PC-9 (cell line): ENCODE results near the gene LIN9.

ENCODE experiments used
- EZH2 ChIP-seq: fragments of 200-600 bp; sonication (generic); IDR thresholded peaks from 2 replicates; pipeline ENCODE4 v1.8.0; 2017; ENCODE audit warnings: antibody characterized with exemption, low read depth
- TF ChIP-seq, protein P1 (sequence below): fragments of 200-600 bp; sonication (generic); conservative IDR thresholded peaks from 2 replicates; pipeline ENCODE4 v1.6.1; 2017; ENCODE audit warnings: mixed run types, antibody characterized with exemption, mild to moderate bottlenecking, moderate library complexity

DNA sequence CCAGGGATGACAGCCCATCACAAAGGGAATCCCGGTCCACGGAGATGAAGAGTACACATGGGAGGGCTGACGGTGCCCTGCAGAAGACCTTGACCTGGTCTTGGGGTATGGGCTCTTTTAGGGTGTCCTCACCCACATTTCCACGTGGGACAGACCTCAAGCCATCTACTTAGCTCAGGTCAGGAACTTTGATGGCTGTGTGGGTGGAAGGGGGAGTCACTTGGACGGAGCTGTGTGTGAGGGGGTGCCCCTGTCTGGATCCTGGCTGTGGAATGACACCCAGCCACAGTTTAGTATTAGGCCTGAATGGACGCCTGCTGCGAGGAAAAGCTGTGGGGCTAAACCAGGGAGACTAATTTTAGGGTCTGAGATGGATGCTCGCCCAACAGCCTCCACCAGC is 96.4 kb downstream of the LIN9 start:
- TF ChIP-seq, protein P1, sequence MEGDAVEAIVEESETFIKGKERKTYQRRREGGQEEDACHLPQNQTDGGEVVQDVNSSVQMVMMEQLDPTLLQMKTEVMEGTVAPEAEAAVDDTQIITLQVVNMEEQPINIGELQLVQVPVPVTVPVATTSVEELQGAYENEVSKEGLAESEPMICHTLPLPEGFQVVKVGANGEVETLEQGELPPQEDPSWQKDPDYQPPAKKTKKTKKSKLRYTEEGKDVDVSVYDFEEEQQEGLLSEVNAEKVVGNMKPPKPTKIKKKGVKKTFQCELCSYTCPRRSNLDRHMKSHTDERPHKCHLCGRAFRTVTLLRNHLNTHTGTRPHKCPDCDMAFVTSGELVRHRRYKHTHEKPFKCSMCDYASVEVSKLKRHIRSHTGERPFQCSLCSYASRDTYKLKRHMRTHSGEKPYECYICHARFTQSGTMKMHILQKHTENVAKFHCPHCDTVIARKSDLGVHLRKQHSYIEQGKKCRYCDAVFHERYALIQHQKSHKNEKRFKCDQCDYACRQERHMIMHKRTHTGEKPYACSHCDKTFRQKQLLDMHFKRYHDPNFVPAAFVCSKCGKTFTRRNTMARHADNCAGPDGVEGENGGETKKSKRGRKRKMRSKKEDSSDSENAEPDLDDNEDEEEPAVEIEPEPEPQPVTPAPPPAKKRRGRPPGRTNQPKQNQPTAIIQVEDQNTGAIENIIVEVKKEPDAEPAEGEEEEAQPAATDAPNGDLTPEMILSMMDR: no peak
- TF ChIP-seq EZH2: no peak
